ENCODE measurements around the gene HRH2.

DNA sequence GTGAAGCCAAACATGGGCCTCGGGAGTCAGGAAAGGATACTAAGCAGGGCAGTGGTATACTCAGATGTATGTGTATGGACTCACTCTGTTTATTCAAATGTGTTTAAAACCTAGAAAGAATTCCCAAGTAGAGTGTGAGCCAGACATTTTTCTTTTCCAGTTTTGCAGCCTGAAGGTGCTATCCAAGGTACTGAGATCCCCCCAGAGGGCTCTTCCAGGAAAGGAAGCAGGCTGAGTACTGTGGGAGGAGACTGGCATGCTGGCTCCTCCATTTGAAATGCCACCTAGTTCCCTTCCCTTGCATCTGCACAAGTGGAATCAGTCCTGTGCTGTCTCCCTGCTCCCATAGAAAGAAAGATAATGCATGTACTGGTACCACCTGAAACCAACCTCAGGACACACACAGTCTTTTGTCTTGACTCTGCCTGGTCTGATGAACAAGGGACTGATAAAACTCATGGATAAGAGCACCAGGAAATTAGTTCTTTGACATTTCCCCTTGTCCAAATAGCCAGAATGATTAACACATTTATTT is 85.9 kb downstream of the HRH2 start:
- TF ChIP-seq, protein P1, sequence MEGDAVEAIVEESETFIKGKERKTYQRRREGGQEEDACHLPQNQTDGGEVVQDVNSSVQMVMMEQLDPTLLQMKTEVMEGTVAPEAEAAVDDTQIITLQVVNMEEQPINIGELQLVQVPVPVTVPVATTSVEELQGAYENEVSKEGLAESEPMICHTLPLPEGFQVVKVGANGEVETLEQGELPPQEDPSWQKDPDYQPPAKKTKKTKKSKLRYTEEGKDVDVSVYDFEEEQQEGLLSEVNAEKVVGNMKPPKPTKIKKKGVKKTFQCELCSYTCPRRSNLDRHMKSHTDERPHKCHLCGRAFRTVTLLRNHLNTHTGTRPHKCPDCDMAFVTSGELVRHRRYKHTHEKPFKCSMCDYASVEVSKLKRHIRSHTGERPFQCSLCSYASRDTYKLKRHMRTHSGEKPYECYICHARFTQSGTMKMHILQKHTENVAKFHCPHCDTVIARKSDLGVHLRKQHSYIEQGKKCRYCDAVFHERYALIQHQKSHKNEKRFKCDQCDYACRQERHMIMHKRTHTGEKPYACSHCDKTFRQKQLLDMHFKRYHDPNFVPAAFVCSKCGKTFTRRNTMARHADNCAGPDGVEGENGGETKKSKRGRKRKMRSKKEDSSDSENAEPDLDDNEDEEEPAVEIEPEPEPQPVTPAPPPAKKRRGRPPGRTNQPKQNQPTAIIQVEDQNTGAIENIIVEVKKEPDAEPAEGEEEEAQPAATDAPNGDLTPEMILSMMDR (IDR thresholded peaks at IDR 0.05) = no peak
- TF ChIP-seq POLR2A (IDR thresholded peaks at IDR 0.05) = no peak
